Gastrocnemius medialis (tissue), 4 donors: ENCODE measurements around the gene MC1R.

Experiments used
- POLR2A ChIP-seq, 2 donors: fragments of 450-650 bp; IDR thresholded peaks; one replicate each; pipeline ENCODE4 v1.6.1; 2017; ENCODE audit warnings: antibody characterized with exemption in 2 of 2, mild to moderate bottlenecking in 2 of 2, moderate library complexity in 2 of 2
- TF ChIP-seq, protein P1 (sequence below), 5 experiments: fragments of 450-650 bp in 3 of 5; fragments of 200-600 bp in 2 of 5; sonication (generic) in 2 of 5; IDR thresholded peaks in 4 of 5; conservative IDR thresholded peaks in 1 of 5; 1 replicate in 4 of 5; 2 replicates in 1 of 5; pipeline ENCODE4 v1.5.1; 2016 to 2019; ENCODE audit warnings: antibody characterized with exemption in 5 of 5, mild to moderate bottlenecking in 3 of 5, moderate library complexity in 3 of 5

DNA sequence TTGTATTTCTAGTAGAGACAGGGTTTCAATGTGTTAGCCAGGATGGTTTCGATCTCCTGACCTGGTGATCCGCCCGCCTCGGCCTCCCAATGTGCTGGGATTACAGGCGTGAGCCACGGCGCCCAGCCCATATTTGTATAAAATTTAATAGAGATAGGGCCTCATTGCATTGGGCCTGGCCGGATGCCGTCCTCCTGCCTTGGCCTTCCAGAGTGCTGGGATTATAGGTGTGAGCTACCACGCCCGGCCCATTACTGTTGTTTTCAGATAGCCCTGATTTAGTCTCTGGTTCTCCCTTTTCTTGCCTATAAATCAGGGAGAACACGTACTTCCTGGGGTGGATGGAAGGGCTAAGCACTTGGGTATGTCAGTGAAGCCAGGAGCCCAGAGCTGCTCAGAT is 33.4 kb downstream of the MC1R start:
- TF ChIP-seq POLR2A (IDR thresholded peaks at IDR 0.05) = no peak
- TF ChIP-seq, protein P1, sequence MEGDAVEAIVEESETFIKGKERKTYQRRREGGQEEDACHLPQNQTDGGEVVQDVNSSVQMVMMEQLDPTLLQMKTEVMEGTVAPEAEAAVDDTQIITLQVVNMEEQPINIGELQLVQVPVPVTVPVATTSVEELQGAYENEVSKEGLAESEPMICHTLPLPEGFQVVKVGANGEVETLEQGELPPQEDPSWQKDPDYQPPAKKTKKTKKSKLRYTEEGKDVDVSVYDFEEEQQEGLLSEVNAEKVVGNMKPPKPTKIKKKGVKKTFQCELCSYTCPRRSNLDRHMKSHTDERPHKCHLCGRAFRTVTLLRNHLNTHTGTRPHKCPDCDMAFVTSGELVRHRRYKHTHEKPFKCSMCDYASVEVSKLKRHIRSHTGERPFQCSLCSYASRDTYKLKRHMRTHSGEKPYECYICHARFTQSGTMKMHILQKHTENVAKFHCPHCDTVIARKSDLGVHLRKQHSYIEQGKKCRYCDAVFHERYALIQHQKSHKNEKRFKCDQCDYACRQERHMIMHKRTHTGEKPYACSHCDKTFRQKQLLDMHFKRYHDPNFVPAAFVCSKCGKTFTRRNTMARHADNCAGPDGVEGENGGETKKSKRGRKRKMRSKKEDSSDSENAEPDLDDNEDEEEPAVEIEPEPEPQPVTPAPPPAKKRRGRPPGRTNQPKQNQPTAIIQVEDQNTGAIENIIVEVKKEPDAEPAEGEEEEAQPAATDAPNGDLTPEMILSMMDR (IDR thresholded peaks at IDR 0.05 in 4 of 5, conservative IDR thresholded peaks at IDR 0.05 in 1 of 5) = no peak
